ENCODE data around the gene CASP1.

GRCh38 chr11:105024394-105024793, 10.6 kb downstream of the CASP1 start:
- TF ChIP-seq POLR2A (IDR thresholded peaks at IDR 0.05; ENCODE audit: extremely low read depth, insufficient read length): no peak
- TF ChIP-seq CTCF (IDR thresholded peaks at IDR 0.05; ENCODE audit: low read depth, low read length): no peak
- TF ChIP-seq MAX (IDR thresholded peaks at IDR 0.05; ENCODE audit: low read depth, low read length): no peak
- TF ChIP-seq MYC (IDR thresholded peaks at IDR 0.05; ENCODE audit: low read depth, low read length): no peak

Data from NB4 (cell line).